HepG2 (cell line): ENCODE measurements around the gene MCFD2. TPM values are rescaled to one million over a fixed set of nuclear protein-coding genes. Genes with fewer than 3 reads are reported as not detected.

Experiments used
- AHR ChIP-seq: IDR thresholded peaks from 2 replicates; pipeline ENCODE4 v1.6.1; 2018; ENCODE audit warnings: missing genetic modification reagents, missing compliant biosample characterization
- CEBPB ChIP-seq: IDR thresholded peaks from 2 replicates; pipeline ENCODE4 v1.6.1; 2011; ENCODE audit warnings: low read depth, low read length, improper control_type of control experiment, borderline replicate concordance
- FIP1L1 ChIP-seq: fragments of 200-400 bp; formaldehyde crosslinking; IDR thresholded peaks from 2 replicates; pipeline ENCODE4 v1.6.1; 2018; ENCODE audit warnings: low read depth, mild to moderate bottlenecking, low read length, moderate library complexity, borderline replicate concordance; ENCODE audit not compliant: insufficient read depth
- FOSL1 ChIP-seq: sonication (generic); formaldehyde crosslinking; IDR thresholded peaks from 2 replicates; pipeline ENCODE4 v1.9.0; 2021; ENCODE audit warnings: missing genetic modification reagents, borderline replicate concordance
- HMG20A ChIP-seq: IDR thresholded peaks from 2 replicates; pipeline ENCODE4 v1.6.1; 2016; ENCODE audit warnings: borderline replicate concordance
- HNRNPLL ChIP-seq: fragments of 200-400 bp; formaldehyde crosslinking; IDR thresholded peaks from 2 replicates; pipeline ENCODE4 v1.6.1; 2017; ENCODE audit warnings: mild to moderate bottlenecking, low read depth, low read length; ENCODE audit not compliant: poor library complexity, severe bottlenecking
- HNRNPUL1 ChIP-seq: fragments of 200-400 bp; formaldehyde crosslinking; IDR thresholded peaks from 2 replicates; pipeline ENCODE4 v1.6.1; 2017; ENCODE audit warnings: low read depth, mild to moderate bottlenecking, low read length, moderate library complexity
- PHF21A ChIP-seq: sonication (generic); formaldehyde crosslinking; IDR thresholded peaks from 2 replicates; pipeline ENCODE4 v1.5.0; 2020; ENCODE audit warnings: mild to moderate bottlenecking, missing genetic modification reagents
- RAD21 ChIP-seq: fragments of 450-650 bp; formaldehyde crosslinking; IDR thresholded peaks from 2 replicates; pipeline ENCODE4 v1.5.0; 2020; ENCODE audit warnings: mild to moderate bottlenecking
- RELA ChIP-seq: sonication (generic); formaldehyde crosslinking; IDR thresholded peaks from 2 replicates; pipeline ENCODE4 v1.4.0; 2020; ENCODE audit warnings: missing genetic modification reagents
- ZFP37 ChIP-seq: sonication (generic); formaldehyde crosslinking; IDR thresholded peaks from 2 replicates; pipeline ENCODE4 v1.4.0; 2020; ENCODE audit warnings: missing genetic modification reagents, borderline replicate concordance
- ZFP82 ChIP-seq: sonication (generic); formaldehyde crosslinking; IDR thresholded peaks from 2 replicates; pipeline ENCODE4 v1.5.1; 2020; ENCODE audit warnings: mild to moderate bottlenecking, missing genetic modification reagents, borderline replicate concordance
- ZNF232 ChIP-seq: sonication (generic); formaldehyde crosslinking; IDR thresholded peaks from 2 replicates; pipeline ENCODE4 v1.4.0; 2020; ENCODE audit warnings: missing genetic modification reagents, borderline replicate concordance
- ZNF383 ChIP-seq: sonication (generic); formaldehyde crosslinking; IDR thresholded peaks from 2 replicates; pipeline ENCODE4 v1.4.0; 2020; ENCODE audit warnings: missing genetic modification reagents, mild to moderate bottlenecking, borderline replicate concordance
- ZNF501 ChIP-seq: sonication (generic); formaldehyde crosslinking; IDR thresholded peaks from 2 replicates; pipeline ENCODE4 v1.5.1; 2020; ENCODE audit warnings: mild to moderate bottlenecking, moderate library complexity, missing genetic modification reagents
- ZNF556 ChIP-seq: sonication (generic); formaldehyde crosslinking; IDR thresholded peaks from 2 replicates; pipeline ENCODE4 v1.4.0; 2020; ENCODE audit warnings: mild to moderate bottlenecking, missing genetic modification reagents, borderline replicate concordance
- ZNF572 ChIP-seq: sonication (generic); formaldehyde crosslinking; IDR thresholded peaks from 2 replicates; pipeline ENCODE4 v1.5.1; 2020; ENCODE audit warnings: mild to moderate bottlenecking, missing genetic modification reagents
- ZNF746 ChIP-seq: sonication (generic); formaldehyde crosslinking; IDR thresholded peaks from 2 replicates; pipeline ENCODE4 v1.8.0; 2022; ENCODE audit warnings: mild to moderate bottlenecking, missing genetic modification reagents
- ZNF749 ChIP-seq: sonication (generic); formaldehyde crosslinking; IDR thresholded peaks from 2 replicates; pipeline ENCODE4 v1.8.0; 2022; ENCODE audit warnings: mild to moderate bottlenecking, missing genetic modification reagents, moderate library complexity, borderline replicate concordance
- ZNF879 ChIP-seq: sonication (generic); formaldehyde crosslinking; IDR thresholded peaks from 2 replicates; pipeline ENCODE4 v1.8.1; 2023; ENCODE audit warnings: missing genetic modification reagents
- polyA plus RNA-seq, 8 experiments: library from polyadenylated mRNA; depleted of rRNA in 3 of 8; stranded (reverse) in 7 of 8; unstranded in 1 of 8; fragments of >200 nt; fragmentation: Illumina TruSeq in 4 of 8; extraction: Trizol in 4 of 8; gene quantifications; 2 replicates each; pipeline versions ENCODE4 v1.2.1 to v1.2.3, GENCODE V29; 2011 to 2016; ENCODE audit warnings: low read depth in 4 of 8, missing spikeins in 1 of 8, mixed read lengths in 1 of 8; ENCODE audit not compliant: insufficient read depth in 1 of 8
- total RNA-seq, 5 experiments: library from RNA; depleted of rRNA; stranded (reverse); fragments of >200 nt; fragmentation: Illumina TruSeq; extraction: Trizol; gene quantifications; 2 replicates each; pipeline ENCODE4 v1.2.3, GENCODE V29; 2016; ENCODE audit warnings: low read depth in 1 of 5
- TF ChIP-seq, protein P1 (sequence below): sonication (generic); formaldehyde crosslinking; IDR thresholded peaks from 2 replicates; pipeline ENCODE4 v1.8.1; 2023; ENCODE audit warnings: mild to moderate bottlenecking, inconsistent platforms, moderate library complexity, missing genetic modification reagents, borderline replicate concordance
- TF ChIP-seq, protein P2 (sequence below): sonication (generic); formaldehyde crosslinking; IDR thresholded peaks from 2 replicates; pipeline ENCODE4 v1.4.0; 2020; ENCODE audit warnings: mild to moderate bottlenecking, missing genetic modification reagents
- TF ChIP-seq, protein P3 (sequence below): sonication (generic); formaldehyde crosslinking; IDR thresholded peaks from 2 replicates; pipeline ENCODE4 v1.9.0; 2021; ENCODE audit warnings: missing genetic modification reagents, mild to moderate bottlenecking, borderline replicate concordance
- TF ChIP-seq, protein P4 (sequence below): sonication (generic); formaldehyde crosslinking; IDR thresholded peaks from 2 replicates; pipeline ENCODE4 v1.5.1; 2020; ENCODE audit warnings: mild to moderate bottlenecking, missing genetic modification reagents, borderline replicate concordance
- TF ChIP-seq, protein P5 (sequence below): sonication (generic); formaldehyde crosslinking; IDR thresholded peaks from 2 replicates; pipeline ENCODE4 v1.5.0; 2020; ENCODE audit warnings: missing genetic modification reagents

MCFD2 gene
- total and polyA plus RNA-seq, 2 of the 13 experiments (the other 11 are each of a cell fraction or from before 2014, with no cell fraction given) = 183 to 232 TPM

DNA sequence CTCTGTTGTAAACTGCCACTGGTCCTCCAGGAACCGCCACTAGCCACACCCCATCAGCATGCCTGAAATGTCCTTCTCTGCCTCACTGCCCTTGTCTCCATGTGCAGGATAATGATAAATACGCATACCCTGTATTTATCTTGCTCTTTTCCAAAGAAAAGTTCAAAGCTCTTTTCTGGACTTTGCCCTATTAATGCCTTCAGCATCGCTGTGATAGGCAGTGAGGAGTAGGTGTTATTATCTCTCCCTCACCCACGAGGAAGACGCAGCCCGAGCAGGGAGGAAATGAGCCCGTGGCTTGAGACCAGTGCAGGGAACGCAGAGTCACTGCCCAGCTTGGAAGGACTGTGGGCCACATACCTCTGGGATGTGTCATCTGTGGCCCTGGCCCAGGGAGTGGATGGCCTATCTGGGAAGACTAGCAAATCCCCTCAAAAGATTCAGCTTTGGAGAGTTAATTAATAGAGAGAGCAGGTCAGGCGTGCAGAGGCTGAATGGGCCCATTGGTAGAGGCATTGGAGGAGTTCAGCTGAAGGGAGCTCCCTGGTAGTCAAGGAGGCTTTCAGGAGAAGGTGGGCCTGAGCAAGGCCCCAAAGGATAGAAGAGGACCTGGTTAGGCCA lies 39.5 kb upstream of the MCFD2 start (continued):
- no peak for TF ChIP-seq ZNF383
- peak; percentile 18; the same call in 1 of the 2 replicates for TF ChIP-seq RAD21
- no peak for TF ChIP-seq ZFP37 (CRISPR knock-in tag)
- TF ChIP-seq HNRNPUL1 = no peak
- peak; percentile 86 for TF ChIP-seq FOSL1 (CRISPR knock-in tag)
- TF ChIP-seq, protein P1, sequence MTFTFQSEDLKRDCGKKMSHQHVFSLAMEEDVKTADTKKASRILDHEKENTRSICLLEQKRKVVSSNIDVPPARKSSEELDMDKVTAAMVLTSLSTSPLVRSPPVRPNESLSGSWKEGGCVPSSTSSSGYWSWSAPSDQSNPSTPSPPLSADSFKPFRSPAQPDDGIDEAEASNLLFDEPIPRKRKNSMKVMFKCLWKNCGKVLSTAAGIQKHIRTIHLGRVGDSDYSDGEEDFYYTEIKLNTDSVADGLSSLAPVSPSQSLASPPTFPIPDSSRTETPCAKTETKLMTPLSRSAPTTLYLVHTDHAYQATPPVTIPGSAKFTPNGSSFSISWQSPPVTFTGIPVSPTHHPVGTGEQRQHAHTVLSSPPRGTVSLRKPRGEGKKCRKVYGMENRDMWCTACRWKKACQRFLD (CRISPR knock-in tag) = 0 out of 2 replicates have a peak, but pooled peaks have one; percentile 41
- no peak for TF ChIP-seq ZNF572 (CRISPR knock-in tag)
- TF ChIP-seq HNRNPLL = no peak
- TF ChIP-seq RELA (CRISPR knock-in tag) = no peak
- TF ChIP-seq HMG20A (CRISPR knock-in tag) = peak; percentile 62; the same call in 1 of the 2 replicates
- no peak for TF ChIP-seq ZNF232 (CRISPR knock-in tag)
- TF ChIP-seq CEBPB = no peak
- TF ChIP-seq, protein P2, sequence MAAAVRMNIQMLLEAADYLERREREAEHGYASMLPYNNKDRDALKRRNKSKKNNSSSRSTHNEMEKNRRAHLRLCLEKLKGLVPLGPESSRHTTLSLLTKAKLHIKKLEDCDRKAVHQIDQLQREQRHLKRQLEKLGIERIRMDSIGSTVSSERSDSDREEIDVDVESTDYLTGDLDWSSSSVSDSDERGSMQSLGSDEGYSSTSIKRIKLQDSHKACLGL (CRISPR knock-in tag) = no peak
- TF ChIP-seq, protein P3, sequence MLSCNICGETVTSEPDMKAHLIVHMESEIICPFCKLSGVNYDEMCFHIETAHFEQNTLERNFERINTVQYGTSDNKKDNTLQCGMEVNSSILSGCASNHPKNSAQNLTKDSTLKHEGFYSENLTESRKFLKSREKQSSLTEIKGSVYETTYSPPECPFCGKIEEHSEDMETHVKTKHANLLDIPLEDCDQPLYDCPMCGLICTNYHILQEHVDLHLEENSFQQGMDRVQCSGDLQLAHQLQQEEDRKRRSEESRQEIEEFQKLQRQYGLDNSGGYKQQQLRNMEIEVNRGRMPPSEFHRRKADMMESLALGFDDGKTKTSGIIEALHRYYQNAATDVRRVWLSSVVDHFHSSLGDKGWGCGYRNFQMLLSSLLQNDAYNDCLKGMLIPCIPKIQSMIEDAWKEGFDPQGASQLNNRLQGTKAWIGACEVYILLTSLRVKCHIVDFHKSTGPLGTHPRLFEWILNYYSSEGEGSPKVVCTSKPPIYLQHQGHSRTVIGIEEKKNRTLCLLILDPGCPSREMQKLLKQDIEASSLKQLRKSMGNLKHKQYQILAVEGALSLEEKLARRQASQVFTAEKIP = no peak
- TF ChIP-seq PHF21A (CRISPR knock-in tag) = peak; percentile 86
- TF ChIP-seq ZNF556 (CRISPR knock-in tag) = 0 out of 2 replicates have a peak, but pooled peaks have one; percentile 47
- TF ChIP-seq ZNF749 = no peak
- no peak for TF ChIP-seq ZNF746
- TF ChIP-seq ZNF879 (CRISPR knock-in tag) = no peak
- TF ChIP-seq ZNF501 (CRISPR knock-in tag) = no peak; the same call in 1 of the 2 replicates
- TF ChIP-seq FIP1L1 = no peak
- no peak; the same call in 1 of the 2 replicates for TF ChIP-seq AHR (CRISPR knock-in tag)
- TF ChIP-seq ZFP82 = no peak
- TF ChIP-seq, protein P4, sequence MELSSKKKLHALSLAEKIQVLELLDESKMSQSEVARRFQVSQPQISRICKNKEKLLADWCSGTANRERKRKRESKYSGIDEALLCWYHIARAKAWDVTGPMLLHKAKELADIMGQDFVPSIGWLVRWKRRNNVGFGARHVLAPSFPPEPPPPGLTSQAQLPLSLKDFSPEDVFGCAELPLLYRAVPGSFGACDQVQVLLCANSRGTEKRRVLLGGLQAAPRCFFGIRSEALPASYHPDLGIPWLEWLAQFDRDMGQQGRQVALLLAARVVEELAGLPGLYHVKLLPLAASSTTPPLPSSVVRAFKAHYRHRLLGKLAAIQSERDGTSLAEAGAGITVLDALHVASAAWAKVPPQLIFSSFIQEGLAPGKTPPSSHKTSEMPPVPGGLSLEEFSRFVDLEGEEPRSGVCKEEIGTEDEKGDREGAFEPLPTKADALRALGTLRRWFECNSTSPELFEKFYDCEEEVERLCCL = no peak
- TF ChIP-seq, protein P5, sequence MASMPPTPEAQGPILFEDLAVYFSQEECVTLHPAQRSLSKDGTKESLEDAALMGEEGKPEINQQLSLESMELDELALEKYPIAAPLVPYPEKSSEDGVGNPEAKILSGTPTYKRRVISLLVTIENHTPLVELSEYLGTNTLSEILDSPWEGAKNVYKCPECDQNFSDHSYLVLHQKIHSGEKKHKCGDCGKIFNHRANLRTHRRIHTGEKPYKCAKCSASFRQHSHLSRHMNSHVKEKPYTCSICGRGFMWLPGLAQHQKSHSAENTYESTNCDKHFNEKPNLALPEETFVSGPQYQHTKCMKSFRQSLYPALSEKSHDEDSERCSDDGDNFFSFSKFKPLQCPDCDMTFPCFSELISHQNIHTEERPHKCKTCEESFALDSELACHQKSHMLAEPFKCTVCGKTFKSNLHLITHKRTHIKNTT (CRISPR knock-in tag) = no peak
